Occipital lobe (tissue), 2 donors: ENCODE results near the gene EPB41L5. TPM values are rescaled to one million over a fixed set of nuclear protein-coding genes. Genes with fewer than 3 reads are reported as not detected.
A peak's percentile ranks its signal among the peaks of the same experiment; 100 is the strongest.
"Not testable (repeated sequence)": the region's sequence is repeated elsewhere in the genome, so short reads cannot be mapped to it uniquely, and the experiment has no call there.

Experiments used
- DNase-seq: peaks from one replicate; lab custom pipeline; 2025; lab: John Stamatoyannopoulos, UW
- total RNA-seq: library from RNA; depleted of rRNA; stranded (reverse); fragments of >200 nt; gene quantifications from one replicate; pipeline ENCODE4 v1.2.3, GENCODE V29; 2014

The EPB41L5 gene
- total RNA-seq, 1 donor from 2014 or later = 97.6 TPM

DNA sequence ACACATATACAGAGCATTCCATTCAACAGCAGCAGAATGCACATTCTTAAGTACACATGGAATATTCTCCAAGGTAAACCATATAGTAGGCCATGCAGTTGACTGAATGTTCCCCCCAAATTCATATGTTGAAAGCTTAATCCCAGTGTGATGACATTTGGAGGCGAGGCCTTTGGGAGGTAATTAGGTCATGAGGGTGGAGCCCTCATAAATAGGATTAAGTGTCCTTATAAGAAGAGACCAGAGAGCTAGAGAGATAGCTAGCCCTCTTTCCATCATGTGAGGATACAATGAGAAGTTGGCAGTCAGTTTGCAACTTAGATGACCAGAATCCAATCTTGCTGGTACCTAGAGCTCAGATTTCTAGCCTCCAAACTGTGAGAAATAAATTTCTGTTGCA lies 182.7 kb downstream of the EPB41L5 start:
- DNase-seq = no peak

DNA sequence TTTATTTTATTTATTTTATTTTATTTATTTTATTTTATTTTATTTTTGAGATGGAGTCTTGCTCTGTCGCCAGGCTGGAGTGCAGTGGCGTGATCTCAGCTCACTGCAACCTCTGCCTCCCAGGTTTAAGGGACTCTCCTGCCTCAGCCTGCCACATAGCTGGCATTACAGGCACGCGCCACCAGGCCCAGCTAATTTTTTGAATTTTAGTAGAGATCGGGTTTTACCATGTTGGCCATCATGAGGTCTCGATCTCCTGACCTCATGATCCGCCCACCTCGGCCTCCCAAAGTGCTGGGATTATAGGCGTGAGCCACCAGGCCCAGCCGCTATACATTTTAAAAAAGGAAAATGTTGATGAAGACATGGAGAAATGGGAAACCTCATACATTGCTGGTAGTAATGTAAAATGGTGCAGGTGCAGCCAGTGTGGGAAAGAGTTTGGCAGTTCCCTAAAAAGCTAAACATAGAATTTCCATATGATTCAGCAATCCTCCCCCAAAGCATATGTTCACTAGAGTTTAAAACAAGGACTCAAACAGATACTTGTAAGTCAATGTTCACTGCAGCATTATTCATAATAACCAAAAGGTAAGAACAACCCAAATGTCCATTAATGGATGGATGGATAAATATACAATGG lies 187.1 kb downstream of the EPB41L5 start:
- DNase-seq = not testable (repeated sequence)

DNA sequence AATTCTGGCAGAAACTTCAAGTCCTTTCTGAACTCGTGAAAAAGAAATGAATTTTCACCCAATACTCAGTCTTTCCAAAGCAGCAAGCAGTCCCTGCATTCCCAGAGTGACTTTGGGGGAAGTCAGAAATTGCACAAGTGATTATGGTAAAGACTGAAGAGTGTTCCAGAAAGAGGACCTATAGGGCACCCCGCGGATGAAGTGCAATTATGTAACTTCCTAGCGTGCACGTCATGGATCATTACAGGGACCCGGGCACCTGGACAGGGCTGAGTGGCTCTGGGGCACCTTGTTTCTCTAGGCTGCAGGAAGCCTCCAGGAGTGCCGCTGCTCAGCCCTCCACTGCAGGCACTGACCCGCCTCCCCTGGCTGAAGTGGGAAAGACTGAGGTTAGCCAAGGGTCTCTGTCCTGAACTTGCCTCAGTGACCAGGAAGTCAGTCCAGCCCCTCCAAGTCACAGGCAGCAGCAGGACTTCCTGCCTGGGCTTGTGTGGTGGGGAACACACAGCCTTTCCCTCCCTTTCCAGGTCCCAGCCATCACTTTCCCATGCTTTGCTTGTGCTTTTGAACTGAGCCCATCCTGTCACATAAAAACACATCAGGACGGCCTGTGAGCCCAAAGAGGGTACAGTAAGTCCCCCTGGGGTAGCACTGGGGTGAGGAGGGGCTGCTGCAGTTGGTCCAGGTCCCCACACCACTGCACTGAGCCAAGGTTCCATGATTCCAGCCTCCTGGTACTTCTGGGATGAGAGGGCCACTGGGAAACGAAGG lies 190.6 kb downstream of the EPB41L5 start:
- no peak for DNase-seq

DNA sequence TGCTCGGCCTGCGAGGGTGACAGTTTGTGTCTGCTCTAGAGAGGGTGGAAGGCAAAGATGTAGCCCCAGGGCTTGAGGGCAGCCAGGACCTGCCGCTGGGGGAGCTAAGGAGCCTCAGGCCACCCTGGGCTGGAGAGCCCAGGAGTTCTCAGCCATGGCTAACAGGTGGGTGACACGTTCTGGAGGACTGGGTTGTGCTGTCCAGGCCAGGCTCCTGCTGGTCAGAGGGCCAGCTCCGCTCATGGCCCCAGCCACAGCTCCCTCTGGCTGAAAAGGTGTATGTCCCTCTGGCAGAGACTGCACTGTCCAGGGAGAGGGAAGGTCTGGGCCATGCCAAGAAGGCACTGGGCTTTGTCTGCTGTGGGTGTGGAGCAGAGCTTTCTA lies 191.1 kb downstream of the EPB41L5 start:
- DNase-seq = no peak

DNA sequence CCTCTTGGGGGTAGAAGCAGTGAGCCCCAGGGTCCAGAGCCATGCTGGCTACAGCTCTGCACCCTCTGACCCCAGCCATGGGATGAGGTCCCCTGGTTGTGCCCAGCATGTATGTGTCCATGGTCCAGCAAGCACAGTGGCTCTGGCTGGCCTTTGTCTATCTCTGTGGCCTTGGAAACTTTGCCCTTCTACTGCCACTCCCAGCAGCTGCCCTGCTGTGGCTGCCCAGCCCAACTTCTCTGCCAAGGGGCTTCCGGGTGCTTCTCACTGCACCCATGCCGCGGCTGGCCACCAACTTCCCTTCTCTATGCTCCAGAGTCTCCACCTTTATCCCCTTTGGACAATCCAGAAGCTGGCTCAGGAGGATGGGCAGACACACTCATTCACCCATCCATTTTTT lies 191.5 kb downstream of the EPB41L5 start:
- DNase-seq = no peak

DNA sequence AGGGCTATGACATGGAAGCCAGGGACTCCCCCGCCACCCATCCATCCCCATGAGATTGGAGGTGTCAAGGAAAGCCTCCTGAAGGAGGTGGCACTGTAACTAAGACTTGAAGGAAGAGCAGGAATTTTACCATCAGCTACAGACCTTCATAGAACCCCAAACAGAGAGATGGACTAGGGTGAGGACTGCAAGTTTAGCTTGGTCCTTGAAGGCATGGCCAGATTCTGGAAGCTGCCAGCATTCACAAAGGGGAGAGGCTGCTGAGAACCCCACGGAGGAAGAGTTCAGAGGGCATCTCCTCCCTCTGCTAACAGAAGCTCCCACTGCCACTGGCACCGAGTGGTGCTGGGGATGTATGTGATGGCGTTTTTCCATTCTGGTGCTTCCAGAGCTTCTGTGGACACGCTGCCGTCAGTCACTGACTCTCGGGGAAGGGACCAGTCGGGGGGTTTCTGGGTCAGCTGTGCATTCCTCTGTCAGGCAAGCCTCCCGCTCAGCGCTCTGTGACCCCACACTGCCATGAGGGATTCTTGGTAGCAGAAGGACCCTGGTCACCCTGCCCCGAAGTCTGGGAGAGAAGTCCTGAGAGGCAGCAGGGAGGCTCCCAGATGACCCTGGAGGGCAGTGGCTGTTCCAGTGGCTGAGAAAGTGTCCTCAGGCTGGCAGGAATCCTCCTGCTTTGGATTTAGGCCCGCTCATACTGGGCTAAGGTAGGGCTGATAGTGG lies 192.2 kb downstream of the EPB41L5 start:
- no peak for DNase-seq

DNA sequence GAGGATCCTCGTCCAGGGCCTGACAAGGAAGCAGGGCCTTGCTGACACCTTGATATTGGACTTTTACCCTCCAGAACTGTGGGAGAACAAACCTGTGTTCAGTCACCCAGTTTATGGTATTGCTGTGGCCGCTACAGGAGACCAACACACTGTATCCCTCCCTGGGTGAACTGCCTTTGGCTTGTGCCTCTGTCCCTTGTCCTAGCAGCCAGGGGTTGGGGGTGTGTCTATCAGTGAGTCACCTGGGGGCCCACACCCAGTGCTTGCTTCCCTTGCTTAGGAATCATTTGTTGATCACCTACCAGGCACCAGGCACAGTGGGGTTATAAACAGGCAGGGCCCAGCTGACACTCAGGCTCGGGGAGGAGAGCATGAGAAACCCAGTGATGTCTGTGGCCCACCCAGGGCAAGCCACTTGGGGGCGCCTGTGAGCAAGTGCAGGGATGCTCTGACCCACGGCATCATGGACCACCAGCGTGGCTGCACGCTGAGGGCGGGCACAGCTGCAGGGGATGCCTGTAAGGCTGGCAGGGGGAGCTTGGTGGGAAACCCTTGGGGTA lies 193.2 kb downstream of the EPB41L5 start:
- DNase-seq = no peak

DNA sequence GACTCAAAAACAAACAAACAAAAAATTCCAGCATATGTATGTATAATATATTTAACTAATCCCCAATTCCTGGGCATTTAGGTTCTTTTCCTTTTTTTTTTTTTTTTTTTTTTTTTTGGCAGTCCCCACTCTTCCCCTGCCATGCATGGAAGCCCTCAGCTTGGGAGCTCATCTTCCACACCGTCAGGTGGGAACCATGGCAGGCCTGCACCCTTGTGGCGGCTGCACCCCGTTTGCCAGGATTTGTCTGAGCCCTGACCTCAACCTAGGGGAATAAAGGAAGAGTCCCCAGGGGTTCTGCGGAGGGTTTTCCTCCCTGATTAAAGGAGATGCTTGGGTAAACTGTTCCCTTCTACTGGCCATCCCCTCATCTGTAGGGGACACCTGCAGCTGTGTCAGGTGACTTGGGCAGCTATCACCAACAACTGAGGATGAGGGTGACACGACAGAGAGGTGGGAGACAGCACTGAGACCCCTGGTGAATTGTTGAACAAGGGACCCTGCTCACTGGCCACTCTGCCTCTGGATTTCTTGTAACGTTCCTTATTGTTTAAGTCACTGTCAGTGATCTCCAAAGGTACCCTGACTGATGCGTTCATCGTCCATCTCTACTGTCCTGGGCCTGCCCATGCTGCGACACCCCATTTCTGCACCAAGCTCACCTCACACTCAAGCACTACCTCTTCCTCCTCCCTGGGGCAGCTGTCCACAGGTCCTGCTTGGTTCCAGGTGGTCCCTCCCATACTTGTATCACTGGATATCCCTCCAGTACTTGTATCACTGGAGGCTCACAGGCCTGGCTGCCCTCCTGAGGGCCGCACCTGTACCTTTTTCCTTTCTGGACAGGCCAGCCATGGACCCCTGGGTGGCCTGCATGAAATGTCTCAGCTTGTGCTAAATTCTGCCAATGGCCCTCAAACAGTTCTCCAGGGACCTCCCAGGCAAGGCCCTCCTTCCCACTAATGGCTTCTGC lies 195.8 kb downstream of the EPB41L5 start:
- DNase-seq = no peak

DNA sequence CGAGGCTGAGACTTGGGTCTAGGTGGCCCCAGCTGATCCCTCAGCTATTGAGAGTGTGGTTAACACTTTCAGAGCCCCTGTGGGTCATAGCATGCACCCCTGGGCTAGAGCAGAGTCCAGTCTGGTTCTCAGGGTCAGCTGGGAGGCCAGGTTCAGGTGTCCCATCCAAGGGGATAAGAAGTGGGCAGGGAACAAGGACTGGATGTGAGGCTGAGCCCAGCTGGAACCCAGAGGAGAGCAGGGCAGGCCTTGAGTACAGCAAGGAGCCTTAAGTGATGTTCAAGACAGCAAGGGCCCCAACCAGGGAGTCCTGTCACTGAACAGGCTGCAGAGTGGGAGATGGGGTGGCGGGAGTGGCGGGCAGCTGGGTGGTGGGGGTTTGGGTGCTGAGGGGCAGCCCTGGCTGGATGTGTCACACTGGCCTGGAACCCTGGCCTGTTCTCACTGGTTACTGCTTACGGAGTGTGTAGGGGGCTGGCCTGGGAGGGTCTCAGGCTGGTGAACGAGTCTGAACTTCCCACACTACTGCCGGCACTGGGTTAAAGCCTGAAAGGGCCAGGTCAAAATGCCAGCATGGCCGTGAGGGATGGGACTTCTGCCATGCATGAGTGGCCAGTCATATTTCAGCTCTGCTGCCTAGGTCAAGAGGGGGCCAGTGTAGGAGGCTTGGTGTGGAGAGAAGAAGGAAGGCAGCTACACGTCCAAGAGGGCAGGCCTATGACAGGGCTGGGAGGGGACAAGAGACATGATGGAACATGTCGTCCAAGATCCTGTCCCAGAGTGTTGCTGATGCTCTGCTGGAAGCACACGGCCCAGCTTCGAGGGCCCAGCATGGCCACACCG lies 196.8 kb downstream of the EPB41L5 start:
- DNase-seq = no peak

DNA sequence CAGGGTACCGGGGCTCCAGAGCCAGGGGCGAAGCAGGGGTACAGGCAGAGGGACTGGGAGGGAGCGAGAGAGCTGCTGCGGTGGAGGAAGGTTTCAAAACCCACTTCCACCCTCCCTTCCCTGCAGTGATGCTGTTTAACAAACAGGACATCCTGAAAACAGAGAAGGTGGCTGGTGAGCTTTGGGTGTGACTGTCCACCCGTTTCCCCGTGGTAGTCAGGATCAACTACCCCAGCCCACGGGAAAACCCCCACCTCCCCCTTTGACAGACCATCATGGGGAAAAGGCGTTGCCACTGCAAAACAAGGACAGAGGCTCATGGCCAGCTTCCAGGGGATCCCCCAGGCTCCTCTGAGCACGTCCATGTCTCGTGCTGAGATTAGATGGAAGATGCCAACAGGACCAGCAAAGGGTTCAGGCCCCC lies 197.4 kb downstream of the EPB41L5 start:
- DNase-seq = no peak

DNA sequence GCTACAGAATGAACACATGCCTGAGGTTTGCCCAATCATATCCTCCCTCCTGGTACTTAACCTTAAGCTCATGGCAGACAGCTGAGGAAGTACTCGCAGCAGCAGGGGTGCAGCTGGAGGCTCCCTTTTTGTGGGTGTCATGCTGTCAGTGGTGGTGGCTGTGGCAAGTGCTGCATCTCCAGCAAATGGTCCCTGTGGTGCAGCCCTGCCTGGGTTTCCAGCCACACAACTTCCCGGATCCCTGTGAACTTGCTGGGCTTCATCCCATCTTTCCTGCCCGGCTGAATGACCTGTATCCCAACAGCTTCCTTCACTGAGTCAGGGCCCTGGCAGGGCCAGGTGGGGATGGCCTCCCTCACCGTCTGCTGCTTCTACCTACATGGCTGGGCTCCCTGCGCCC lies 205.3 kb downstream of the EPB41L5 start:
- DNase-seq = no peak

DNA sequence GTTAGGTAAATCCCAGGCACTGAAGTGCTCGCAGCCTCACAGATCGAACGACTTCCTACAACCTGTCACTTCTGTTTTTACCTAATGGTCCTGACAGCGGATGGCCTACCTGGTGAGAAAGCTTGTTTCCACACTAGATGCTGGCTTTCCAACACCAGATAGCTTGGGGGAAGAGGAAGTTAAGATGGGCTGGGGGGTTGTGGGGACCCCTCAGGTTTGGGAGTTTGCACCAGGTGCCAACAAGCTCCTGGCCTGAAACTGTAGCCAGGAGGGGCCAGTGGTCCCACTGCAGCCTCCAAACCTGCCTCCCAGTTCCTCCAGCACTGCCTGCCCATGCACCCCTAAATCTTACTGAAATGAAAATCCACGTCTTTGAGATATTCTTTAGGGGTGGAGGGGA lies 206.4 kb downstream of the EPB41L5 start:
- no peak for DNase-seq

DNA sequence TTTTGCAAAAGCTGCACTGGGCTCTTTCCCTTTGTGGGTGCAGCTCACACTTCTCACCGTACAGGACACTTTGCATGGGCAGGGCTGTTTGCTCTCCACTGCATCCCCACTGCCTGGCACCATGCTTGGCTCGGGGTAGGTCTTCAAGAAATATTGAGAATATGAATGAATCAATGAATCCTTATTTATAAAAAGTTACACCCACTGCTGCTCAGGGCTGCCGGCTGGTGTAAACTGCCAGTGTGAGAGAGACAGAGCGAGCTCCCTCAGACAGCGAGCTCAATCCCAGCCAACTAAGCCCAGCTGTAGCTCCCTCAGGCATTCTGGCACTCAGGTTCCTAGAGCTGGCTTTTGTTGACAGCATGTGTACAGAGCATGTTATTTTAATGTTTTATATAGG lies 206.9 kb downstream of the EPB41L5 start:
- DNase-seq = no peak

DNA sequence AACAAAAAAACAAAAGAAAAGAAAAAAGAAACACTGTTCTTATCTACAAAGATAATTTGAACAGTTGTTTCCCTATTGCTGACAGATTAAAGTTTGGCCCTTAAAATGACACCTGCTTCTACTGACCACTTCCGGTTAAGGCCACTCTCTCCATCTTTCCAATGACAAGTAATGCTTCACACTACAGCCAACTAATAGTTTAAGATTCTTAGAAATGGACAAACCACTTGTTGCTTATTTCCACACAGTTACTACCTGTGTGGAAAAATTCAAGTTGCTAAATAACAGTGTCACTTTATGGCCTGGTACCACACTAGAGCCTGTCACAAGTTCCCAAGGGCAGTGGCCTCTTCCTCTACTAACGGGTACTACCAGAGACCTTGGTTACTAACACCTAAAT lies 207.9 kb downstream of the EPB41L5 start:
- no peak for DNase-seq

DNA sequence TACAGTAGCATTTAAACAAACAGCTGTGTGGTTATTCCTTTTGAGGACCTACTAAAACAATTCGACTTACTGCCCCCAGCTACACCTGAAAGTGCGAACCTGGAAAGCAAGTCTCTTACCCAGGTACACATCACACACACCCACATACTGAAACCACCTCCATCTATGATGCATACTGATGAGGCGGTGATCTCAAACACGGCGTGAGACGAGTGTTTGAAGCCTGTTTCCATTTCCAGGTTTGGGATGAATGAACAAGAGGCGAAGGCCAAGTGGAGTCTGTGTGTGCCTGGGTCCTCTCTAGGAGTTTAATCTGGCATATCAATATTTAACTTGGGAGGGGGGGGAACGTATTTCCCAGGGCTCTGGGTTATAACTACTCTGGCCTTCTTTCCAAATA lies 208.7 kb downstream of the EPB41L5 start:
- DNase-seq = no peak

DNA sequence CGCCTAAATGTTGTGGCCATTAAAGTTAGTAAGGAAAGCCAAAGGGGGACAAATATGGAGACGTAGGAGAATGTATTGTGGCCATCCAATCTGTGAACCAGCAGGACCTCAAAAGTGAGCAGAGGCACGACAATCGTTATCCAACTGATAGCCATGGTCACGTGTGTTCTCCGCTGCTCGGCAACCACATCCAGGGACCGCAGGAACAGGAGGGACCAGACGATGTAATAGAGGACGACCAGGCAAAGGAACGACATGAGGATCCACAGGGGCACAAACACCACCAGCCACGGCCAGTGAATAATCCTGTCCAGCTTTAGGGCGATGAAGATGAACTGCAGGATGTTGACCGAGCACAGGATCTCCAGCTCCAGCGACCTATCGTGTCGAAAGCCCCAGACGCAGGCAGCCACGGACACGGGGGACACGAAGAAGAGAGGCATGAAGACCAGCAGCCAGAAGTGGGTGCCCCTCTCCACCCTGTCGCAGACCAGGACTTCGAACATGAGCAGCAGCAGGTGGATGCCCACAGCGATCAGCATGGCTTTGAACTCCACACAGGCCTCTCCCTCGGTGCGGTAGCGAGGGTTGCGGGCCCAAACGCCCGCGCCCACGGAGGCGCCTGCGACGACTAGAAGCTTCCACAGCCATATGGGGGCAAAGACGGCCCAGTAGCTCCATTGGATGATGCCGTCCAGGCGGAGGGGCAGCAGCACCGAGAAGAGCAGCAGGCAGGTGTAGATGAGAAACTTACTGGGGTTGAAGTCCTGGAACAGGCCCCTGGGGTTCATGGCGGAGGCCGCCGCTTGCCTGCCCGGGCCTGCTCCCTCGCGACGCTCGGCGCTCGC lies 209.5 kb downstream of the EPB41L5 start:
- no peak for DNase-seq

DNA sequence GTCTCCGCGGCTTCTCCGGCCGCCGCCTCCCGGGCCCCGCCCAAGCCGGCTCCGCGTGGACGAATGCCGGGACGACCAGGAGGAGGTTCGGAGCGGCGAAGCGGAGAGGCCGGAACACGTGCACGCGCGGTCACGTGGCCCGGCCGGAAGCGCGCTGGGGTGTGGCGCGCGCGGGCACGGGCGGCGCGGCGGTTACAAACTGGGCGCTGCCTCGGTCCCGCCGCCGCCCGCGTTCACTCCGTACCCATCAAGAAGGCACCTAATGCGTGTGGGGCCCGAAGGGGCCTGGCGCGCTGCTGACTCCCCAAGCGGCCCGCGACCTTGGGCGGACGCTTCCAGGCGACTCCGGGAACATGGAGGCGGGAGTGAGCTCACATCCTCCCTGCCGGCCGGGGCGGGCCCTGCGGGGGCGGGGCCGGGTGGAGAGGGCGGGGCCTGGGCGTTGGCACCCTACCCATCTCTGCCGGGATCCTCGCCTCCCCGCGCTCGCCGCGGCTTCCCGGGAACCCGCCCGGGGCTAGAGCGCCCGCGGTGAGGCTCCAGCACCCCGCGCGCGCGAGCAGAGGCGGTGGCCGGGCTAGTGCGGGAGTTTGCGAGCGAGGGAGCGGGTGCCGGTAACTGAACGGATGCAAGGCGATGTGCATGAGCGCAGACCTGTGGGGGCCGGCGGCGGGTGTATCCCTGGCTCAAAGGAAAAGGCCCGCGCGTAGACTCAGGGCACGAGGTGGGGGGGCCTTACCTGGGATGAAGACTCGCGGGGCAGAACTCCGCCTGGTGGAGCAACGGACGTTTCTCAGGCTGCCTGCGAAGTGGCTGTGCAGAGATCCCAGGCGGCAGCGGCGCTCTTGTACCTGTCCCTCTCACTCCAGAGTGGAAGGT lies 210.4 kb downstream of the EPB41L5 start, which contains the start of gene TMEM185B:
Gene TMEM185B (minus strand): TSS at position 367 of the 879 bp plus-strand sequence. CDS start 424 bp downstream, outside the sequence.
- DNase-seq = peak; percentile 81

DNA sequence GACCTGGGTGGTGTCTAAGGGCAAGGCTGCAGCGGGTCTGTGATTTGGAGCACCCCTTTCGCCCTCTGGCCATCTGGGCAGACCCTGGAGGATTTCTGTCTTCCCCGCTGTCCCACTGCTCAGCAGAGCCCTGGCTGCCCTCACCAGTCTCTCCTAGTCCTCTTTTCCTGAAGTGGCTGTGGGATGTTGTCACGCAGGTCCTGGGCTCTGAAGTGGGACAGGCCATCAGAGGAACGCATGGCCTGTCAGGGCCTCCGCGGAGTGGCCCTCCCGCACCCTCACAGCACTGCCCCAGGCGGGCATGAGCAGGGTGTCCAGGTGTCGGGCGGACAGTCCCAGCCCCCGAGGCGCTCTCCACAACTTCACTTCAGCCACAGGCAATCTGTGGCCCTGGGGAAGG lies 211.4 kb downstream of the EPB41L5 start:
- DNase-seq = no peak
